GM23338 (cell line): Measurements from ENCODE around the gene SLC52A3.

Experiments
- CREB1 ChIP-seq: fragments of 250-450 bp; sonication (Bioruptor Pico); IDR thresholded peaks from 2 replicates; pipeline ENCODE4 v1.5.0; 2020; ENCODE audit warnings: low read depth, mild to moderate bottlenecking, moderate library complexity
- CTCF ChIP-seq, 2 experiments: fragments of 200-600 bp in 1 of 2; sonication (generic) in 1 of 2; conservative IDR thresholded peaks; 2 replicates each; pipeline versions ENCODE4 v1.5.1 to v1.6.1; 2016 to 2017; ENCODE audit warnings: antibody characterized with exemption in 2 of 2, low read depth in 2 of 2, mild to moderate bottlenecking in 2 of 2, moderate library complexity in 1 of 2
- ETS1 ChIP-seq: IDR thresholded peaks from 2 replicates; pipeline ENCODE4 v1.6.1; 2016; ENCODE audit warnings: antibody characterized with exemption
- EZH2 ChIP-seq: fragments of 200-600 bp; sonication (generic); IDR thresholded peaks from one replicate; pipeline ENCODE4 v1.8.0; 2017; ENCODE audit warnings: antibody characterized with exemption, mild to moderate bottlenecking, low read depth; ENCODE audit not compliant: unreplicated experiment
- EZH2phosphoT487 ChIP-seq: fragments of 200-600 bp; sonication (generic); IDR thresholded peaks from one replicate; pipeline ENCODE4 v1.8.1; 2018; ENCODE audit warnings: antibody characterized with exemption; ENCODE audit not compliant: unreplicated experiment
- JUNB ChIP-seq: IDR thresholded peaks from one replicate; pipeline ENCODE4 v1.6.1; 2016; ENCODE audit warnings: antibody characterized with exemption; ENCODE audit not compliant: unreplicated experiment
- POLR2AphosphoS5 ChIP-seq: IDR thresholded peaks from 2 replicates; pipeline ENCODE4 v1.6.1; 2016; ENCODE audit warnings: antibody characterized with exemption, low read depth
- REST ChIP-seq: IDR thresholded peaks from one replicate; pipeline ENCODE4 v1.6.1; 2018; ENCODE audit warnings: antibody characterized with exemption; ENCODE audit not compliant: unreplicated experiment
- STAT1 ChIP-seq: IDR thresholded peaks from one replicate; pipeline ENCODE4 v1.6.1; 2016; ENCODE audit warnings: antibody characterized with exemption; ENCODE audit not compliant: unreplicated experiment
- ZNF331 ChIP-seq: fragments of 250-450 bp; sonication (Bioruptor Pico); IDR thresholded peaks from 2 replicates; pipeline ENCODE4 v1.5.0; 2020; ENCODE audit warnings: low read depth, mild to moderate bottlenecking, moderate library complexity

GRCh38 chr20:791056-791455 lies 22.8 kb upstream of the SLC52A3 start:
- no peak for TF ChIP-seq CTCF (conservative IDR thresholded peaks at IDR 0.05; ENCODE audit: low read depth in 2 of 2)
- no peak for TF ChIP-seq REST
- no peak for TF ChIP-seq POLR2AphosphoS5
- no peak for TF ChIP-seq EZH2
- TF ChIP-seq ETS1: no peak
- no peak for TF ChIP-seq JUNB
- no peak for TF ChIP-seq ZNF331 (CRISPR knock-in tag)
- TF ChIP-seq EZH2phosphoT487: no peak
- TF ChIP-seq CREB1 (CRISPR knock-in tag): no peak
- TF ChIP-seq STAT1: no peak
